Hepatocyte (in vitro differentiated cells): Measurements from ENCODE around the gene GNAL. TPM values are rescaled to one million over a fixed set of nuclear protein-coding genes. Genes with fewer than 3 reads are reported as not detected.

Experiments
- DNase-seq: peaks from one replicate; pipeline ENCODE4 v3.0.0-alpha.2; 2016; ENCODE audit warnings: low spot score
- H2AFZ ChIP-seq: fragments of 200-600 bp; sonication (generic); 2 replicates; pipeline ENCODE4 v1.6.0; 2016; ENCODE audit warnings: antibody characterized with exemption, mild to moderate bottlenecking
- H3K27ac ChIP-seq: fragments of 200-600 bp; sonication (generic); 2 replicates; pipeline ENCODE4 v1.5.1; 2016; ENCODE audit warnings: mild to moderate bottlenecking
- H3K27me3 ChIP-seq: fragments of 200-600 bp; sonication (generic); 2 replicates; pipeline ENCODE4 v1.6.1; 2016
- H3K36me3 ChIP-seq: fragments of 200-600 bp; sonication (generic); replicated peaks from 2 replicates; pipeline ENCODE4 v1.5.1; 2016; ENCODE audit warnings: low read depth; ENCODE audit not compliant: insufficient read depth
- H3K4me1 ChIP-seq: fragments of 200-600 bp; sonication (generic); 2 replicates; pipeline ENCODE4 v1.5.1; 2016; ENCODE audit warnings: mild to moderate bottlenecking, moderate library complexity; ENCODE audit not compliant: insufficient read depth
- H3K4me2 ChIP-seq: fragments of 200-600 bp; sonication (generic); 2 replicates; pipeline ENCODE4 v1.6.0; 2016
- H3K4me3 ChIP-seq: fragments of 200-600 bp; sonication (generic); 2 replicates; pipeline ENCODE4 v1.5.1; 2016; ENCODE audit warnings: mild to moderate bottlenecking
- H3K79me2 ChIP-seq: fragments of 200-600 bp; sonication (generic); 2 replicates; pipeline ENCODE4 v1.6.0; 2017; ENCODE audit warnings: mild to moderate bottlenecking
- H3K9me2 ChIP-seq: fragments of 200-600 bp; sonication (generic); replicated peaks from 2 replicates; pipeline ENCODE4 v1.6.0; 2017; ENCODE audit warnings: mild to moderate bottlenecking; ENCODE audit not compliant: insufficient read depth
- H3K9me3 ChIP-seq: fragments of 200-600 bp; sonication (generic); 2 replicates; pipeline ENCODE4 v1.5.1; 2016; ENCODE audit warnings: low read depth, mild to moderate bottlenecking
- H4K20me1 ChIP-seq: fragments of 200-600 bp; sonication (generic); 2 replicates; pipeline ENCODE4 v1.6.0; 2016; ENCODE audit warnings: mild to moderate bottlenecking; ENCODE audit not compliant: insufficient read depth, poor library complexity, severe bottlenecking
- CTCF ChIP-seq: fragments of 200-600 bp; sonication (generic); IDR thresholded peaks from 2 replicates; pipeline ENCODE4 v1.5.1; 2016; ENCODE audit warnings: antibody characterized with exemption, mild to moderate bottlenecking; ENCODE audit not compliant: poor library complexity
- EZH2 ChIP-seq: fragments of 200-600 bp; sonication (generic); IDR thresholded peaks from 2 replicates; pipeline ENCODE4 v1.6.1; 2016; ENCODE audit warnings: antibody characterized with exemption, mild to moderate bottlenecking, borderline replicate concordance
- EZH2phosphoT487 ChIP-seq: fragments of 200-600 bp; sonication (generic); IDR thresholded peaks from one replicate; pipeline ENCODE4 v1.6.1; 2018; ENCODE audit warnings: antibody characterized with exemption, mild to moderate bottlenecking, low read depth, moderate library complexity; ENCODE audit not compliant: unreplicated experiment, severe bottlenecking
- WGBS: methylation state at CpG from one replicate; pipeline ENCODE4 v1.1.6; 2016; ENCODE audit warnings: low lambda C conversion rate; ENCODE audit errors: missing lambda C conversion rate; 5-methylcytosine and 5-hydroxymethylcytosine counted together
- polyA plus RNA-seq: library from polyadenylated mRNA; unstranded; fragments of >200 nt; fragmentation: Nextera tagmentation; extraction: Ambion mirVana; gene quantifications from 2 replicates; pipeline ENCODE4 v1.2.1, GENCODE V29; 2016
- total RNA-seq: library from RNA; depleted of rRNA; stranded (reverse); fragments of >200 nt; gene quantifications from 2 replicates; pipeline ENCODE4 v1.2.3, GENCODE V29; 2014

GNAL gene
- total and polyA plus RNA-seq, 2 experiments from 2014 or later, result 4.4 to 5.2 TPM

GRCh38 chr18:11729556-11729955, 40.5 kb downstream of the GNAL start:
- H3K4me1 ChIP-seq, result no peaks in the 10 kb centered on the region
- H3K79me2 ChIP-seq, result no peaks in the 10 kb centered on the region
- no peaks in the 10 kb centered on the region for H3K36me3 ChIP-seq
- no peaks in the 10 kb centered on the region for H3K9me2 ChIP-seq
- no peak overlapping the region for H3K27ac ChIP-seq
- H4K20me1 ChIP-seq, result no peaks in the 10 kb centered on the region
- peak overlapping the region; percentile 36 for H3K4me2 ChIP-seq
- peaks cover 2% of the 10 kb centered on the region for H3K27me3 ChIP-seq
- H3K4me3 ChIP-seq, result no peak overlapping the region
- 61% methylated on average over 6 of the region's 6 CpGs for WGBS
- H2AFZ ChIP-seq, result no peak overlapping the region
- TF ChIP-seq CTCF, result no peak
- TF ChIP-seq EZH2phosphoT487, result no peak
- no peak for TF ChIP-seq EZH2
- H3K9me3 ChIP-seq, result no peaks in the 10 kb centered on the region
- DNase-seq, result no peak

GRCh38 chr18:11733031-11733430, 44.0 kb downstream of the GNAL start:
- no peaks in the 10 kb centered on the region for H3K9me2 ChIP-seq
- no peaks in the 10 kb centered on the region for H4K20me1 ChIP-seq
- TF ChIP-seq EZH2, result no peak
- TF ChIP-seq EZH2phosphoT487, result no peak
- TF ChIP-seq CTCF, result peak; percentile 87
- no peaks in the 10 kb centered on the region for H3K36me3 ChIP-seq
- no peak overlapping the region for H3K4me3 ChIP-seq
- H3K79me2 ChIP-seq, result no peaks in the 10 kb centered on the region
- H3K27ac ChIP-seq, result no peak overlapping the region
- H3K9me3 ChIP-seq, result no peaks in the 10 kb centered on the region
- H3K4me1 ChIP-seq, result no peaks in the 10 kb centered on the region
- WGBS, result 14% methylated on average over 17 of the region's 17 CpGs
- peak; percentile 86 for DNase-seq
- no peak overlapping the region for H2AFZ ChIP-seq
- peak overlapping the region; percentile 65 for H3K4me2 ChIP-seq
- H3K27me3 ChIP-seq, result peaks cover 2% of the 10 kb centered on the region

GRCh38 chr18:11736656-11737055, 47.6 kb downstream of the GNAL start:
- DNase-seq, result no peak
- Histone ChIP-seq H3K4me3 (no peak overlapping the region), H3K36me3 (no peaks in the 10 kb centered on the region), H3K9me2 (no peaks in the 10 kb centered on the region), H4K20me1 (no peaks in the 10 kb centered on the region), H3K4me2 (no peak overlapping the region), H3K4me1 (no peaks in the 10 kb centered on the region), H3K27me3 (no peaks in the 10 kb centered on the region), H3K79me2 (no peaks in the 10 kb centered on the region), H3K9me3 (no peaks in the 10 kb centered on the region), H2AFZ (no peak overlapping the region), H3K27ac (no peak overlapping the region)
- TF ChIP-seq EZH2phosphoT487, result no peak
- no peak for TF ChIP-seq CTCF
- no peak for TF ChIP-seq EZH2
- 71% methylated on average over 1 of the region's 1 CpG for WGBS

DNA sequence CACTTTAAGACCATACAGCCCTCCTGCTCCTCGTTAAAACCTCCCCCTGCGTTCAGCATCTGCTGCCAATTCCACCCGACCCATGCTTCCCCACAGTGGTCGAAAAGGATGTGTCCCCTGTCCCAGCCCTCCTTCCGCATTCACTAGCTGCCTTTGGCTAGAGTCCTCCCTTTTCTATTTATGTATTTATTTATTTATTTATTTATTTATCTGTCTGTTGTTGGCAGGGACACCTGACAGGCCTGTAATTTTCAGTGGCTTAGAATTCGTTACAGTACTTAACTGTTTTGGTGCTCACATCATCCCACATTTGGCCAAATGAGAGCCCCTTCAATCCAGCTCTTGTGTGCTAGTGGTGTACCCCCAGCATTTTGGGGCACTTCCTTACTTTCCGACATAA, 50.8 kb downstream of the GNAL start:
- no peaks in the 10 kb centered on the region for H3K9me3 ChIP-seq
- H3K4me1 ChIP-seq, result no peaks in the 10 kb centered on the region
- peaks cover 2% of the 10 kb centered on the region for H3K27me3 ChIP-seq
- H3K9me2 ChIP-seq, result no peaks in the 10 kb centered on the region
- no peak overlapping the region for H3K4me3 ChIP-seq
- H3K27ac ChIP-seq, result no peak overlapping the region
- no peak for TF ChIP-seq EZH2phosphoT487
- no peak for TF ChIP-seq EZH2
- no peak for TF ChIP-seq CTCF
- H3K4me2 ChIP-seq, result no peak overlapping the region
- H4K20me1 ChIP-seq, result no peaks in the 10 kb centered on the region
- H3K36me3 ChIP-seq, result no peaks in the 10 kb centered on the region
- no peak for DNase-seq
- H2AFZ ChIP-seq, result no peak overlapping the region
- WGBS, result 83% methylated on average over 7 of the region's 7 CpGs
- no peaks in the 10 kb centered on the region for H3K79me2 ChIP-seq
